22Rv1 (cell line): ENCODE results near the gene UBAC1.

Experiments
- ZFX ChIP-seq: fragments of 450-650 bp; IDR thresholded peaks from 2 replicates; pipeline ENCODE4 v1.6.1; 2017; ENCODE audit warnings: antibody characterized with exemption, borderline replicate concordance
- TF ChIP-seq, protein P1 (sequence below): fragments of 450-650 bp; IDR thresholded peaks from 2 replicates; pipeline ENCODE4 v1.5.1; 2017; ENCODE audit warnings: mild to moderate bottlenecking

DNA sequence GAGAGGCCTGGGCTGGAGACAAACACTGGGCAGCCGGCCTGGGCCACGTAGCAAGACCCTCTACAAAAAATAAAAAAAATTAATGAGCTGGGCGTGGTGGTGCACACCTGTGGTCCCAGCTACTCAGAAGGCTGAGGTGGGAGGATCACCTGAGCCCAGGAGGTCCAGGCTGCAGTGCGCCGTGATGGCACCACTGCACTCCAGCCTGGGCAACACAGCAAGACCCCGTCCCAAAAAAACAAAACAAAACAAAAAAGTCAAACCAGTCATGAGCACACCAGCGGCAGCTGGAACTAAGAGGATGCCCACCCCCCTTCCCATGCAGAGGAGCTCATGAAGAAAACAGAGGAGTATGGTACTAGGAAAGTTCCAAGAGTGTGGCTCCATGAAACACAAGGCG is 2.2 kb upstream of the UBAC1 start:
- TF ChIP-seq, protein P1, sequence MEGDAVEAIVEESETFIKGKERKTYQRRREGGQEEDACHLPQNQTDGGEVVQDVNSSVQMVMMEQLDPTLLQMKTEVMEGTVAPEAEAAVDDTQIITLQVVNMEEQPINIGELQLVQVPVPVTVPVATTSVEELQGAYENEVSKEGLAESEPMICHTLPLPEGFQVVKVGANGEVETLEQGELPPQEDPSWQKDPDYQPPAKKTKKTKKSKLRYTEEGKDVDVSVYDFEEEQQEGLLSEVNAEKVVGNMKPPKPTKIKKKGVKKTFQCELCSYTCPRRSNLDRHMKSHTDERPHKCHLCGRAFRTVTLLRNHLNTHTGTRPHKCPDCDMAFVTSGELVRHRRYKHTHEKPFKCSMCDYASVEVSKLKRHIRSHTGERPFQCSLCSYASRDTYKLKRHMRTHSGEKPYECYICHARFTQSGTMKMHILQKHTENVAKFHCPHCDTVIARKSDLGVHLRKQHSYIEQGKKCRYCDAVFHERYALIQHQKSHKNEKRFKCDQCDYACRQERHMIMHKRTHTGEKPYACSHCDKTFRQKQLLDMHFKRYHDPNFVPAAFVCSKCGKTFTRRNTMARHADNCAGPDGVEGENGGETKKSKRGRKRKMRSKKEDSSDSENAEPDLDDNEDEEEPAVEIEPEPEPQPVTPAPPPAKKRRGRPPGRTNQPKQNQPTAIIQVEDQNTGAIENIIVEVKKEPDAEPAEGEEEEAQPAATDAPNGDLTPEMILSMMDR, result no peak
- TF ChIP-seq ZFX, result no peak
